Type B pancreatic cell (in vitro differentiated cells): ENCODE results near the gene EXTL2. TPM values are rescaled to one million over a fixed set of nuclear protein-coding genes. Genes with fewer than 3 reads are reported as not detected.

Experiments used
- DNase-seq: peaks from one replicate; pipeline ENCODE4 v3.0.0; 2021; ENCODE audit warnings: mixed read lengths; ENCODE audit not compliant: unreplicated experiment; ENCODE audit errors: extremely low spot score
- H3K27ac Mint-ChIP-seq: 2 replicates; pipeline ENCODE4 v1.8.0; 2021; ENCODE audit warnings: mild to moderate bottlenecking, mixed read lengths
- H3K27me3 Mint-ChIP-seq: 2 replicates; pipeline ENCODE4 v1.8.0; 2021; ENCODE audit warnings: mixed read lengths
- H3K36me3 Mint-ChIP-seq: 2 replicates; pipeline ENCODE4 v1.8.0; 2021; ENCODE audit warnings: mixed read lengths
- H3K4me1 Mint-ChIP-seq: one replicate; pipeline ENCODE4 v1.8.0; 2021; ENCODE audit warnings: mixed read lengths; ENCODE audit not compliant: unreplicated experiment
- H3K4me3 Mint-ChIP-seq: 2 replicates; pipeline ENCODE4 v1.8.0; 2021; ENCODE audit warnings: mild to moderate bottlenecking, mixed read lengths
- H3K9me3 Mint-ChIP-seq: 2 replicates; pipeline ENCODE4 v1.8.0; 2021; ENCODE audit warnings: mixed read lengths
- long read RNA-seq: library from polyadenylated mRNA; unstranded; transcript quantifications from one replicate; pipeline ENCODE4 v2.0.0, GENCODE V29; 2020
- total RNA-seq: library from RNA; stranded (reverse); gene quantifications from 2 replicates; pipeline ENCODE4 v1.2.1, GENCODE V29; 2021; ENCODE audit warnings: low replicate concordance
- TF ChIP-seq, protein P1 (sequence below): fragments of 200-600 bp; sonication (generic); conservative IDR thresholded peaks from 2 replicates; pipeline ENCODE4 v1.5.0; 2021; ENCODE audit warnings: antibody characterized with exemption, mild to moderate bottlenecking

EXTL2 gene, protein sequence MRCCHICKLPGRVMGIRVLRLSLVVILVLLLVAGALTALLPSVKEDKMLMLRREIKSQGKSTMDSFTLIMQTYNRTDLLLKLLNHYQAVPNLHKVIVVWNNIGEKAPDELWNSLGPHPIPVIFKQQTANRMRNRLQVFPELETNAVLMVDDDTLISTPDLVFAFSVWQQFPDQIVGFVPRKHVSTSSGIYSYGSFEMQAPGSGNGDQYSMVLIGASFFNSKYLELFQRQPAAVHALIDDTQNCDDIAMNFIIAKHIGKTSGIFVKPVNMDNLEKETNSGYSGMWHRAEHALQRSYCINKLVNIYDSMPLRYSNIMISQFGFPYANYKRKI
- total RNA-seq = 11.7 and 40.1 TPM in 2 replicates
- long read RNA-seq, transcript EXTL2-201 (5 exons, 2,835 nt) = minor isoform, 7 of 45 reads
- long read RNA-seq, transcript EXTL2-202 (5 exons, 3,985 nt) = major isoform, 20 of 45 reads
- long read RNA-seq, partial matches to known transcripts = 0 of 45 reads
- long read RNA-seq, other reads (novel, unspliced or antisense) = 13 of 45 reads

DNA sequence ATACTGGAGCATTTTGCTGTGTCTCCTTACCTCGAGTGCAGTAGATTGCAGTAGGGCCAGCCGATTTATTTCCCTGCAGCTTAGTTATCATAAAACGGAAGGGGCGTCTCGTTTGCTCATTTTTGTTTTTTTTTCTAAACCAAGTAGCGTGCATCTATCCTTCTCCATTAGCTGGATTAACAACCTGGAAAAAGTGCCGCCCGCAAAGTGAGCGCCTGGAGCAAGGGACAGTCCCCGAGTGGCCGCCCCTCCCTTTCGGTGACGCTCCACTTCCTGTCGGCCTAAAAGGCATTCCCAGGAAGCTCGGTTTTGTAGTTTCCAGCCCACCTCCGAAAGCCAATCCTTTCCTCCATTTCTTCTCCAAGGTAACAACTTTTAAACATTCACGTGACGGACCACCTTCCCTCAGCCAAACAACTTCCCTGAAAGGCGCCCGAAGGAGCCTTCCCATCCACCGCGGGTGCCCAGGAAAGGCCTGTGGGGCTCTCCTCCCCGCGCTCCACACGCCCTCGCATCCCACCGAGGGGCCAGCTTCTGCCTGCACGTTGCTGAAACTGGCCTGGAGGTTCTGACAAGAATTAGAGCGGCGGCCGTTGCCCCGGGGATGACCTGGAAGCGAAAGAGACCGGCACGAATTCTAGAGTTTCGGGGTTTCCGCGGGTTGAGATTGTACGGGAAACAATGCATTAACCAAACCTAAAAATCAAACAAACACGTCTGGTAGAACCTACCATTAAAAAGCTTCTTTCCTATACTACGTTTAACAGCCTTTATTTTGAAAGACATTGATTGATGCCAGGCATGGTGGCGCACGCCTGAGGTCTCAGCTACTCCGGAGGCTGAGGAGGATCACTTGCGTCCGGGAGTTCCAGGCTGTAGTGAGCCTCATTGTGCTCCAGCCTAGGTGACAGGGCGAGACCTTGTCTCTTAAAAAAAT, at the start of gene EXTL2:
Gene EXTL2, minus strand, starts transcription at position 240 of the 937 bp plus-strand sequence. CDS start 6,085 bp downstream, outside the sequence.
- peak; percentile 84 for DNase-seq
- H3K27me3 Mint-ChIP-seq = no peaks in the 10 kb centered on the region
- H3K4me3 Mint-ChIP-seq = peak within 1 kb of the TSS; percentile 99
- peaks cover 23% of the 10 kb centered on the region for H3K4me1 Mint-ChIP-seq
- TF ChIP-seq, protein P1, sequence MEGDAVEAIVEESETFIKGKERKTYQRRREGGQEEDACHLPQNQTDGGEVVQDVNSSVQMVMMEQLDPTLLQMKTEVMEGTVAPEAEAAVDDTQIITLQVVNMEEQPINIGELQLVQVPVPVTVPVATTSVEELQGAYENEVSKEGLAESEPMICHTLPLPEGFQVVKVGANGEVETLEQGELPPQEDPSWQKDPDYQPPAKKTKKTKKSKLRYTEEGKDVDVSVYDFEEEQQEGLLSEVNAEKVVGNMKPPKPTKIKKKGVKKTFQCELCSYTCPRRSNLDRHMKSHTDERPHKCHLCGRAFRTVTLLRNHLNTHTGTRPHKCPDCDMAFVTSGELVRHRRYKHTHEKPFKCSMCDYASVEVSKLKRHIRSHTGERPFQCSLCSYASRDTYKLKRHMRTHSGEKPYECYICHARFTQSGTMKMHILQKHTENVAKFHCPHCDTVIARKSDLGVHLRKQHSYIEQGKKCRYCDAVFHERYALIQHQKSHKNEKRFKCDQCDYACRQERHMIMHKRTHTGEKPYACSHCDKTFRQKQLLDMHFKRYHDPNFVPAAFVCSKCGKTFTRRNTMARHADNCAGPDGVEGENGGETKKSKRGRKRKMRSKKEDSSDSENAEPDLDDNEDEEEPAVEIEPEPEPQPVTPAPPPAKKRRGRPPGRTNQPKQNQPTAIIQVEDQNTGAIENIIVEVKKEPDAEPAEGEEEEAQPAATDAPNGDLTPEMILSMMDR = no peak
- H3K27ac Mint-ChIP-seq = peak within 1 kb of the TSS; percentile 99
- peaks cover 9% of the 10 kb centered on the region for H3K9me3 Mint-ChIP-seq
- H3K36me3 Mint-ChIP-seq = peaks cover 22% of the 10 kb centered on the region

DNA sequence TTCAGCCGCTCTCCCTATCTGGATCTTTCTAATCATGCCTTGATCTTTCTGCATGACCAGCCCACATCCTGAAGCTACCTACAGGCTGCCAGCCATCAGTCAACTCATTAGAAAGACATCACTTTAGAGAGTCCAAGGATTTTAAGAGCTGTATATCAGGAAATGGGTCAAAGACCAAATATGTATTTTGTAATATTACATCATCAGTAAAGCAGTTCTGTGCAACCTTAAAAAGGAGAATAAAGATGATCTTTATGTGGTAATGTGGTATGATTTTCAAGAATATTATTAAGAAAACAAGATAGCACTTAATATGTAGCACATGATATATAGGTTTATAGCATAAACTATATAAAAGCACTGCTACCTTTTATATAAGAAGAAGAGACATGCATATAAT, 48.9 kb upstream of the EXTL2 start:
- no peaks in the 10 kb centered on the region for H3K27me3 Mint-ChIP-seq
- peak overlapping the region; percentile 30 for H3K27ac Mint-ChIP-seq
- H3K4me1 Mint-ChIP-seq = no peaks in the 10 kb centered on the region
- no peak for DNase-seq
- TF ChIP-seq, protein P1 = no peak
- peaks cover 60% of the 10 kb centered on the region for H3K36me3 Mint-ChIP-seq
- H3K9me3 Mint-ChIP-seq = peaks cover 9% of the 10 kb centered on the region
- no peak overlapping the region for H3K4me3 Mint-ChIP-seq

DNA sequence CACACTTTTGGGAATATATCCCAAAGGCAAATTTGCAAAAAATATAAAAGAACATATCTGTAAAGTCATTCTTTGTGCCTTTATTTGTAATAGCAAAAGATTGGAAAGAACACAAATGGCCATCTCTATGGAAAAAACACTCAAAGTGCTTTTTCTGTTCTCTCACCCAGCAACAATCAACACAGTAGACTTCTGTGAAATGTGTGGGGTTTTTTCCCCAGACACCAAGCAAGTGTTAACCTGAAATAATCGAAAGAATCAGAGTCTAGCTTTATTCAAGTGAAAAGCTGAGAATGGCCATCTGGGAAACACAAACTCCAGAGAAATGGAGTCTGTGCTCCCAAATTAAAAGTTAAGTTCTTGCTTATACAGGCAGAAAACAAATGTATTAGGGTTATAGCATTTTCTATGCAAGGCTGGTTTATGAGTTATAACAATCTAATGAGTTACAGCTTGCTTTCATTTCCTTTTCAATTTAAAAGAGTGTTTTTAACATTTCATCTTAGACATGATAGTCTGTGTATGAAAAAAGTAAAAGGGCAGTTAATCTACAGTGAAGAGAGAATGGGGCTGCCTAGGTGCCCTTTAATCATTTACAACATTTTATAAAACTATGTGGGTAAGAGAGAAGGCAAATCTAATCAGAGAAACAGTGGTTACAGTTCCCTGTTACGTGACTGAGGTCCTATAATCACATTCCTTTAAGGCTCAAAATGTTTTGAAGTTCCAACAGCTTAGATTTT, 47.8 kb upstream of the EXTL2 start:
- DNase-seq = no peak
- TF ChIP-seq, protein P1 = no peak
- no peaks in the 10 kb centered on the region for H3K4me1 Mint-ChIP-seq
- H3K27me3 Mint-ChIP-seq = no peaks in the 10 kb centered on the region
- H3K9me3 Mint-ChIP-seq = peaks cover 6% of the 10 kb centered on the region
- peaks cover 58% of the 10 kb centered on the region for H3K36me3 Mint-ChIP-seq
- H3K4me3 Mint-ChIP-seq = no peak overlapping the region
- H3K27ac Mint-ChIP-seq = no peak overlapping the region

DNA sequence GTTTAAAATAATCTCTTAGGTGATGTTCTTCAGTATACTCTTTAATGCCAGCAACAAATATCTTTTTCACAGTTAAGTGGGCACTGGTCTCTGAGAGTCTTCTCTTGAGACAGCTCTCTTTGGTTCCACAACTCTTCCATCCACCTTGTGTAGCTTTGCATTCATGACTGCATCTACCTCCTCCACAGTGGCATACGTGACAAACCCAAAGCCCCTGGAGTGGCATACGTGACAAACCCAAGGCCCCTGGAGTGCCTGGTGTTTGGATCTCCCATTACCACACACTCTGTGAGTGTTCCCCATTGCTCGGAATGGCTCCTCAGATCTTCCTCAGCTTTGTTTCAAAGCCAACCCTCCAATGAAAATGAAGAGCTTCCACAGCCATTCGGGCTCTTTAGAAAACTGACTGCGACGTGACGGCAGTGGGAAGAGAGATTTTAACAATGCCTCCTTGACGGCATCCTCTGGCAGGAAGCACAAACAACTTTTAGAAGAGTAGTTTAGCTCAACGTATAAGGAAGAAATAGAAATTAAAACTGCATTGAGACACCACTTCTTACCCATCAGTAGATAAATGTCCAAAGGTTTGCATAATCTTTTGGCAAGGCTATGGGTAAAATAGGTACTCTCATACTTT, 47.1 kb upstream of the EXTL2 start:
- Mint-ChIP-seq H3K36me3 (peaks cover 55% of the 10 kb centered on the region), H3K4me1 (no peaks in the 10 kb centered on the region)

More for the DNA sequence above, 47.1 kb upstream of the EXTL2 start:
- Mint-ChIP-seq H3K4me3 (no peak overlapping the region), H3K27me3 (no peaks in the 10 kb centered on the region), H3K27ac (no peak overlapping the region), H3K9me3 (no peaks in the 10 kb centered on the region)
- TF ChIP-seq, protein P1 = no peak
- no peak for DNase-seq
